ENCODE results near the gene ZBED1.

The ZBED1 gene

DNA sequence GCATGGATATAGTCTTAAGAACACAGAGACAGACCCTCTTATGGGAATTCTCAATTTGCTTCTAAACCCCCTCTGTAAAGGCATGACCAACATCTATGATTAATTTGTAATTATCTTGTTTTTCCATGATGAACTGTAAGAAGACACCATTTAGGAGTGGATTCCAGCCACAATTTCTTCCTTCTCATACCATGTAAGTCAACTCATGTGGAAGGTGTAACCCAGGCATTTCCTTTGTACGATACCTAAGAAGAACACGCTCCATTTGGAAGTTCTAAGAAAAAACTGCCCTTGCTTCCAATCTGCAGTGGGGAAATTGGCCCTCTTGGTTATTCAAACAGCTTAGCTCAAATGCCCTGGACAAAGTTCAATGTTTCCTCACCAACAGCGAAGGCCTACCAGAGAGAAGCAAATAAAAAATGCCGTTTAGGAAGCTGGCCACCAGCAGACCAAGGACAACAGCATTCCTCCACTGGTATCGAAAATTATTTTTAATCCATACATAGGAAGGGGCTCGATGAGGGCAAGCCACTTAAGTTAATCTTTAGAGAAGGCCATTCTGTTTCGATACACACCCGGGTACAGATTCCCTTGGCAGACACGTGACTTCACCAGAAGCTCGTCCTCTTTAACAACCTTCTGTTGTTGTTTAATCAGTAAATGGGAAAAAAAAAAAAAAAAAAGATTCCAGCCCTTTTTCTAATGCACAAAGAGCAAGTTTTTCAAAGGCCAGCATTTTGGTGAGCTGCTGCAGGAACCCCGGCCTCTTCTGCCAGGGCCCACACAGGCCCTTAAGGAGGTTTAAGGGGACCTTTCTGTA is 2.6 kb downstream of the ZBED1 start:
- Mint-ChIP-seq H3K27me3 (ENCODE audit: low read depth) (no peaks in the 10 kb centered on the region), H3K4me1 (ENCODE audit: low read depth) (peaks cover 21% of the 10 kb centered on the region), H3K36me3 (ENCODE audit: low read depth) (peaks cover 13% of the 10 kb centered on the region), H3K27ac (peak overlapping the region; percentile 88), H3K4me3 (peak overlapping the region; percentile 87), H3K9me3 (no peaks in the 10 kb centered on the region)
- DNase-seq (ENCODE audit: low spot score) = no peak

- Mint-ChIP-seq H3K27ac (no peak overlapping the region), H3K36me3 (ENCODE audit: low read depth) (peaks cover 20% of the 10 kb centered on the region), H3K9me3 (no peaks in the 10 kb centered on the region), H3K27me3 (ENCODE audit: low read depth) (no peaks in the 10 kb centered on the region), H3K4me3 (no peak overlapping the region), H3K4me1 (ENCODE audit: low read depth) (peaks cover 21% of the 10 kb centered on the region)
- DNase-seq (ENCODE audit: low spot score) = no peak
Measured at GRCh38 chrX:2495595-2495994, 5.2 kb downstream of the ZBED1 start.

GRCh38 chrX:2492531-2493218 is 8.1 kb downstream of the ZBED1 start:
- DNase-seq (ENCODE audit: low spot score) = no peak
- H3K27me3 Mint-ChIP-seq (ENCODE audit: low read depth) = no peaks in the 10 kb centered on the region
- no peak overlapping the region for H3K4me3 Mint-ChIP-seq
- no peaks in the 10 kb centered on the region for H3K9me3 Mint-ChIP-seq
- H3K4me1 Mint-ChIP-seq (ENCODE audit: low read depth) = peaks cover 5% of the 10 kb centered on the region
- H3K27ac Mint-ChIP-seq = no peak overlapping the region
- peaks cover 23% of the 10 kb centered on the region for H3K36me3 Mint-ChIP-seq (ENCODE audit: low read depth)

- Mint-ChIP-seq H3K27ac (no peak overlapping the region), H3K4me1 (ENCODE audit: low read depth) (no peaks in the 10 kb centered on the region), H3K36me3 (ENCODE audit: low read depth) (peaks cover 18% of the 10 kb centered on the region), H3K4me3 (no peak overlapping the region), H3K27me3 (ENCODE audit: low read depth) (no peaks in the 10 kb centered on the region), H3K9me3 (no peaks in the 10 kb centered on the region)
- no peak for DNase-seq (ENCODE audit: low spot score)
Measured at GRCh38 chrX:2490634-2491033, 10.1 kb downstream of the ZBED1 start.

GRCh38 chrX:2489446-2490445 is 11.0 kb downstream of the ZBED1 start:
- no peak overlapping the region for H3K4me3 Mint-ChIP-seq
- no peaks in the 10 kb centered on the region for H3K9me3 Mint-ChIP-seq
- H3K27me3 Mint-ChIP-seq (ENCODE audit: low read depth) = no peaks in the 10 kb centered on the region
- H3K4me1 Mint-ChIP-seq (ENCODE audit: low read depth) = no peaks in the 10 kb centered on the region
- H3K36me3 Mint-ChIP-seq (ENCODE audit: low read depth) = peaks cover 18% of the 10 kb centered on the region
- no peak overlapping the region for H3K27ac Mint-ChIP-seq
- DNase-seq (ENCODE audit: low spot score) = no peak

DNA sequence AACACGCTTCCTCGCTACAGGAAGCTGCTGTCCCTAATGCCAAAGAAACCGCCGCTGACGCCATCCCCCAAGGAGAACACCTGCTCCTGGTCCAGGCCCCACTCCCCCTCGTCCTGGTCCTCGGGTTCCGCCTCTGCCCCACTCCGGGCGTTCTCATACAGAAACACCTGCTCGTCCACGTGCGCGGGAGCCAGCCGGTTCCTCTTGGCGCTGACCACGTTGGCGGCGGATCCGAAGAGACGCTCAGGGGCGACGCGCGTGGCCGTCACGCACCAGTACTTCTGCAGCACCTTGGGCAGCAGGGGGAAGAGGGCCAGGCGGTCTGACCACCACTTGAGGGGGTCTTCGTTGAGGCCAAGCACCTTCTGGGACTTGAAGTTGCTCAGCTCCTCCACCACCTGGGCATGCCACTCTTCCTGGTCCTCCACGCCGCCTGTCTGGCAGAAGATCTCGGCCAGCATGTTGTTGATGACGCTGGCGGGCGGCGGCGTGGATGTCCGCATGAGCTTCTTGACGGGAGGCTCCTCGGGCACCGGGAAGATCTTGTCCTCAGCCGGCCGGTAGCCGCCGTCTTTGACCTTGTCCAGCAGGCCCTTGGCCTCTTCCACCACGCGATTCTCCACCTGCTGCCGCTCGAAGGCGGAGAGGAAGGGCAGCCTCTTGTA is 12.0 kb downstream of the ZBED1 start:
- peaks cover 18% of the 10 kb centered on the region for H3K36me3 Mint-ChIP-seq (ENCODE audit: low read depth)
- no peak overlapping the region for H3K27ac Mint-ChIP-seq
- H3K4me3 Mint-ChIP-seq = no peak overlapping the region

GRCh38 chrX:2487366-2487765 is 13.4 kb downstream of the ZBED1 start:
- no peak for DNase-seq (ENCODE audit: low spot score)
- H3K4me1 Mint-ChIP-seq (ENCODE audit: low read depth) = no peaks in the 10 kb centered on the region
- H3K9me3 Mint-ChIP-seq = no peaks in the 10 kb centered on the region
- H3K36me3 Mint-ChIP-seq (ENCODE audit: low read depth) = peaks cover 19% of the 10 kb centered on the region
- no peak overlapping the region for H3K4me3 Mint-ChIP-seq
- no peaks in the 10 kb centered on the region for H3K27me3 Mint-ChIP-seq (ENCODE audit: low read depth)
- H3K27ac Mint-ChIP-seq = no peak overlapping the region

More for the DNA sequence above, 12.0 kb downstream of the ZBED1 start:
- H3K4me1 Mint-ChIP-seq (ENCODE audit: low read depth) = no peaks in the 10 kb centered on the region
- no peaks in the 10 kb centered on the region for H3K9me3 Mint-ChIP-seq
- no peaks in the 10 kb centered on the region for H3K27me3 Mint-ChIP-seq (ENCODE audit: low read depth)
- no peak for DNase-seq (ENCODE audit: low spot score)

GRCh38 chrX:2486476-2487133 is 14.2 kb downstream of the ZBED1 start:
- no peaks in the 10 kb centered on the region for H3K4me1 Mint-ChIP-seq (ENCODE audit: low read depth)
- no peak for DNase-seq (ENCODE audit: low spot score)
- H3K27ac Mint-ChIP-seq = no peak overlapping the region
- H3K4me3 Mint-ChIP-seq = no peak overlapping the region
- peaks cover 16% of the 10 kb centered on the region for H3K36me3 Mint-ChIP-seq (ENCODE audit: low read depth)
- no peaks in the 10 kb centered on the region for H3K9me3 Mint-ChIP-seq
- no peaks in the 10 kb centered on the region for H3K27me3 Mint-ChIP-seq (ENCODE audit: low read depth)

- Mint-ChIP-seq H3K9me3 (no peaks in the 10 kb centered on the region), H3K4me1 (ENCODE audit: low read depth) (no peaks in the 10 kb centered on the region), H3K27ac (no peak overlapping the region), H3K36me3 (ENCODE audit: low read depth) (peaks cover 13% of the 10 kb centered on the region), H3K4me3 (no peak overlapping the region), H3K27me3 (ENCODE audit: low read depth) (no peaks in the 10 kb centered on the region)
- DNase-seq (ENCODE audit: low spot score) = no peak
Measured at GRCh38 chrX:2485789-2486345, 14.9 kb downstream of the ZBED1 start.

GRCh38 chrX:2484721-2485648 is 15.8 kb downstream of the ZBED1 start:
- H3K27ac Mint-ChIP-seq = no peak overlapping the region
- peaks cover 12% of the 10 kb centered on the region for H3K36me3 Mint-ChIP-seq (ENCODE audit: low read depth)
- no peak overlapping the region for H3K4me3 Mint-ChIP-seq
- DNase-seq (ENCODE audit: low spot score) = no peak
- no peaks in the 10 kb centered on the region for H3K27me3 Mint-ChIP-seq (ENCODE audit: low read depth)
- H3K9me3 Mint-ChIP-seq = peaks cover 2% of the 10 kb centered on the region
- no peaks in the 10 kb centered on the region for H3K4me1 Mint-ChIP-seq (ENCODE audit: low read depth)

DNA sequence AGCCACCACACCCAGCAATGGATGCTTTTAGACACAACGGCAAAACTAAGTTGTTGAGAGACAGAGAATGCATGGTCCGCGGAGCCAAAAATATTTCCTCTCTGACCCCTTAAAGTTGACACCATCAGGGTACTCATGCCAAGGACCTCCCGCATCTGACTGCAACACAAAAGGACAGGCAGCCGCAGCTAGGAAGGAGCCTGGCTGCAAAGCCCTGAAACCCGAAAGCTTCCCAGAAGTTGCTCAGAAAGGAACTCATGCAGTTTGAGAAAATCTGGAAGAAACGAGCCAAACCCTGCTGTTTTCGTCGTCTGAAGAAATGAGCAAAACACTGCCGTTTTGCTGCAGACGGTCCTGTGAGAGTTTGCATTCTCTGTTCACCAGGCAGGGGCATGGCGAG is 16.5 kb downstream of the ZBED1 start:
- H3K27ac Mint-ChIP-seq = no peak overlapping the region
- no peaks in the 10 kb centered on the region for H3K4me1 Mint-ChIP-seq (ENCODE audit: low read depth)
- no peaks in the 10 kb centered on the region for H3K27me3 Mint-ChIP-seq (ENCODE audit: low read depth)
- no peak for DNase-seq (ENCODE audit: low spot score)
- no peak overlapping the region for H3K4me3 Mint-ChIP-seq
- H3K9me3 Mint-ChIP-seq = peaks cover 7% of the 10 kb centered on the region
- peaks cover 16% of the 10 kb centered on the region for H3K36me3 Mint-ChIP-seq (ENCODE audit: low read depth)
